HepG2 (cell line): Measurements from ENCODE around the gene PXMP4. TPM values are rescaled to one million over a fixed set of nuclear protein-coding genes. Genes with fewer than 3 reads are reported as not detected.

Source experiments
- CCDC6 ChIP-seq: sonication (generic); formaldehyde crosslinking; IDR thresholded peaks from 2 replicates; pipeline ENCODE4 v1.8.1; 2022; ENCODE audit warnings: mild to moderate bottlenecking, missing genetic modification reagents, moderate library complexity
- CEBPB ChIP-seq: IDR thresholded peaks from 2 replicates; pipeline ENCODE4 v1.6.1; 2011; ENCODE audit warnings: low read depth, low read length, improper control_type of control experiment, borderline replicate concordance
- EP300 ChIP-seq, 3 experiments: sonication (generic) in 1 of 3; formaldehyde crosslinking in 1 of 3; IDR thresholded peaks; 2 replicates each; pipeline versions ENCODE4 v1.5.1 to v1.6.1; 2011 to 2020; ENCODE audit warnings: low read depth in 2 of 3, low read length in 2 of 3, borderline replicate concordance in 1 of 3, improper control_type of control experiment in 1 of 3, mild to moderate bottlenecking in 1 of 3, missing genetic modification reagents in 1 of 3, moderate library complexity in 1 of 3
- HES4 ChIP-seq: sonication (generic); formaldehyde crosslinking; IDR thresholded peaks from 2 replicates; pipeline ENCODE4 v1.9.0; 2021; ENCODE audit warnings: mild to moderate bottlenecking, missing genetic modification reagents, borderline replicate concordance
- HOXA7 ChIP-seq: sonication (generic); formaldehyde crosslinking; IDR thresholded peaks from 2 replicates; pipeline ENCODE4 v1.8.1; 2022; ENCODE audit warnings: mild to moderate bottlenecking, missing genetic modification reagents, moderate library complexity
- KDM4B ChIP-seq: sonication (generic); formaldehyde crosslinking; IDR thresholded peaks from 2 replicates; pipeline ENCODE4 v1.4.0; 2020; ENCODE audit warnings: missing genetic modification reagents
- POLR2G ChIP-seq: fragments of 200-400 bp; formaldehyde crosslinking; IDR thresholded peaks from 2 replicates; pipeline ENCODE4 v1.6.1; 2018; ENCODE audit warnings: mild to moderate bottlenecking, low read depth, low read length, moderate library complexity
- REXO4 ChIP-seq: sonication (generic); formaldehyde crosslinking; IDR thresholded peaks from 2 replicates; pipeline ENCODE4 v1.8.0; 2022; ENCODE audit warnings: missing genetic modification reagents, mild to moderate bottlenecking, borderline replicate concordance
- SOX6 ChIP-seq, 2 experiments: fragments of 450-650 bp in 1 of 2; sonication (generic) in 1 of 2; formaldehyde crosslinking in 1 of 2; IDR thresholded peaks; 2 replicates each; pipeline versions ENCODE4 v1.4.0 to v1.6.1; 2017 to 2020; ENCODE audit warnings: antibody characterized with exemption in 1 of 2, mild to moderate bottlenecking in 1 of 2, missing genetic modification reagents in 1 of 2
- SP140L ChIP-seq: sonication (generic); formaldehyde crosslinking; IDR thresholded peaks from 2 replicates; pipeline ENCODE4 v1.4.0; 2020; ENCODE audit warnings: missing genetic modification reagents, borderline replicate concordance
- ZNF205 ChIP-seq: IDR thresholded peaks from 2 replicates; pipeline ENCODE4 v1.6.1; 2018; ENCODE audit warnings: missing biosample characterization, missing genetic modification reagents
- ZNF484 ChIP-seq: sonication (generic); formaldehyde crosslinking; IDR thresholded peaks from 2 replicates; pipeline ENCODE4 v1.5.1; 2020; ENCODE audit warnings: mild to moderate bottlenecking, low read depth, missing genetic modification reagents, borderline replicate concordance
- ZNF598 ChIP-seq: sonication (generic); formaldehyde crosslinking; IDR thresholded peaks from 2 replicates; pipeline ENCODE4 v1.5.1; 2020; ENCODE audit warnings: mild to moderate bottlenecking, missing genetic modification reagents, borderline replicate concordance
- ZNF713 ChIP-seq: sonication (generic); formaldehyde crosslinking; IDR thresholded peaks from 2 replicates; pipeline ENCODE4 v1.4.0; 2020; ENCODE audit warnings: mild to moderate bottlenecking, missing genetic modification reagents
- polyA plus RNA-seq, 8 experiments: library from polyadenylated mRNA; depleted of rRNA in 3 of 8; stranded (reverse) in 7 of 8; unstranded in 1 of 8; fragments of >200 nt; fragmentation: Illumina TruSeq in 4 of 8; extraction: Trizol in 4 of 8; gene quantifications; 2 replicates each; pipeline versions ENCODE4 v1.2.1 to v1.2.3, GENCODE V29; 2011 to 2016; ENCODE audit warnings: low read depth in 4 of 8, missing spikeins in 1 of 8, mixed read lengths in 1 of 8; ENCODE audit not compliant: insufficient read depth in 1 of 8
- total RNA-seq, 5 experiments: library from RNA; depleted of rRNA; stranded (reverse); fragments of >200 nt; fragmentation: Illumina TruSeq; extraction: Trizol; gene quantifications; 2 replicates each; pipeline ENCODE4 v1.2.3, GENCODE V29; 2016; ENCODE audit warnings: low read depth in 1 of 5
- TF ChIP-seq, protein P1 (sequence below): sonication (generic); formaldehyde crosslinking; IDR thresholded peaks from 2 replicates; pipeline ENCODE4 v1.4.0; 2020; ENCODE audit warnings: missing genetic modification reagents
- TF ChIP-seq, protein P2 (sequence below): sonication (generic); formaldehyde crosslinking; IDR thresholded peaks from 2 replicates; pipeline ENCODE4 v1.4.0; 2020; ENCODE audit warnings: low read depth, missing genetic modification reagents
- TF ChIP-seq, protein P3 (sequence below): sonication (generic); formaldehyde crosslinking; IDR thresholded peaks from 2 replicates; pipeline ENCODE4 v1.8.0; 2023; ENCODE audit warnings: mild to moderate bottlenecking, missing genetic modification reagents

PXMP4 gene
- total and polyA plus RNA-seq, 2 of the 13 experiments (the other 11 are each of a cell fraction or from before 2014, with no cell fraction given), result not detected

DNA sequence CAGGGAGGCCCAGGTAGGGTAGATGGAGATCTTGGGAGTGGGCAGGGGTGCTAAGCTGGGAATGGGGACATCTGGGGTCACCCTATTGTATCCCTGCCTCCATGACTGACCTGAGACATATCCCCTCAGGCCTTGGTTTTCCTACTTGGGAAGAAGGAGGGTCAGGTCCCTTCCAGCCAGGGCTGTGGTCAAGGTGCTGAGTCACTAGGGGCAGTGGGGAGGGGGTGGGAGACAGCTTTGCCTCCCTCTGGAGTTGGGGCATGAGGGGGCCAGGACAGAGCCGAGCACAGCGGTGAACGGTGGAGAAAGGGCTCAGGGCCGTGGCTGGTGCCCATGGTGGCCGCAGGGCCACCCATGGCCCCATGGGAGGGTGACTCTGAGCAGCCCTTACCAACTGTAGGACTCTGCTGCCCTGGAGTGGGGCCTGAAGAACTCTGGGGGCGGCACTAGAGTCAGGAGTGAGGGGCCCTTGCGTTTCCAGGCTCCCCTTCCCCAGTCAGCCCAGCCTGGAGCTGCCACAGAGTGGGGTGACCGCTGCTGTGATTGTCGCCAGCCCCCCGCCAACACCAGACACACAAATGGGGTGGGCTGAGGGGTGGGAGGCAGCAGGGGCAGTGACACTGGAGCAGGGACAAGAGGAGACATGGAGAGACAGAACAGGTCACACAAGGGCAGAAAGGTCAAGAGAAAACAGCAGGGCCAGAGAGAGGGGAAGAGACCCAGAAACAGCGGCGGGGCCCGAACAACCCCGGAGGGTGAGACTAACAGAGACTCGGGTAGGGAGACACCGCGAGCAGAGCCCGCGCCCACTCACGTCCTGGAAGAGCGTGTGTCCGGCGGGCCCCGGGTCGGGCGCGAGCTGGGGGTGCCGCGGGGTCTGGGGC is 46.5 kb downstream of the PXMP4 start (continued):
- TF ChIP-seq, protein P1, sequence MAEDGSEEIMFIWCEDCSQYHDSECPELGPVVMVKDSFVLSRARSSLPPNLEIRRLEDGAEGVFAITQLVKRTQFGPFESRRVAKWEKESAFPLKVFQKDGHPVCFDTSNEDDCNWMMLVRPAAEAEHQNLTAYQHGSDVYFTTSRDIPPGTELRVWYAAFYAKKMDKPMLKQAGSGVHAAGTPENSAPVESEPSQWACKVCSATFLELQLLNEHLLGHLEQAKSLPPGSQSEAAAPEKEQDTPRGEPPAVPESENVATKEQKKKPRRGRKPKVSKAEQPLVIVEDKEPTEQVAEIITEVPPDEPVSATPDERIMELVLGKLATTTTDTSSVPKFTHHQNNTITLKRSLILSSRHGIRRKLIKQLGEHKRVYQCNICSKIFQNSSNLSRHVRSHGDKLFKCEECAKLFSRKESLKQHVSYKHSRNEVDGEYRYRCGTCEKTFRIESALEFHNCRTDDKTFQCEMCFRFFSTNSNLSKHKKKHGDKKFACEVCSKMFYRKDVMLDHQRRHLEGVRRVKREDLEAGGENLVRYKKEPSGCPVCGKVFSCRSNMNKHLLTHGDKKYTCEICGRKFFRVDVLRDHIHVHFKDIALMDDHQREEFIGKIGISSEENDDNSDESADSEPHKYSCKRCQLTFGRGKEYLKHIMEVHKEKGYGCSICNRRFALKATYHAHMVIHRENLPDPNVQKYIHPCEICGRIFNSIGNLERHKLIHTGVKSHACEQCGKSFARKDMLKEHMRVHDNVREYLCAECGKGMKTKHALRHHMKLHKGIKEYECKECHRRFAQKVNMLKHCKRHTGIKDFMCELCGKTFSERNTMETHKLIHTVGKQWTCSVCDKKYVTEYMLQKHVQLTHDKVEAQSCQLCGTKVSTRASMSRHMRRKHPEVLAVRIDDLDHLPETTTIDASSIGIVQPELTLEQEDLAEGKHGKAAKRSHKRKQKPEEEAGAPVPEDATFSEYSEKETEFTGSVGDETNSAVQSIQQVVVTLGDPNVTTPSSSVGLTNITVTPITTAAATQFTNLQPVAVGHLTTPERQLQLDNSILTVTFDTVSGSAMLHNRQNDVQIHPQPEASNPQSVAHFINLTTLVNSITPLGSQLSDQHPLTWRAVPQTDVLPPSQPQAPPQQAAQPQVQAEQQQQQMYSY (CRISPR knock-in tag), result no peak
- TF ChIP-seq, protein P2, sequence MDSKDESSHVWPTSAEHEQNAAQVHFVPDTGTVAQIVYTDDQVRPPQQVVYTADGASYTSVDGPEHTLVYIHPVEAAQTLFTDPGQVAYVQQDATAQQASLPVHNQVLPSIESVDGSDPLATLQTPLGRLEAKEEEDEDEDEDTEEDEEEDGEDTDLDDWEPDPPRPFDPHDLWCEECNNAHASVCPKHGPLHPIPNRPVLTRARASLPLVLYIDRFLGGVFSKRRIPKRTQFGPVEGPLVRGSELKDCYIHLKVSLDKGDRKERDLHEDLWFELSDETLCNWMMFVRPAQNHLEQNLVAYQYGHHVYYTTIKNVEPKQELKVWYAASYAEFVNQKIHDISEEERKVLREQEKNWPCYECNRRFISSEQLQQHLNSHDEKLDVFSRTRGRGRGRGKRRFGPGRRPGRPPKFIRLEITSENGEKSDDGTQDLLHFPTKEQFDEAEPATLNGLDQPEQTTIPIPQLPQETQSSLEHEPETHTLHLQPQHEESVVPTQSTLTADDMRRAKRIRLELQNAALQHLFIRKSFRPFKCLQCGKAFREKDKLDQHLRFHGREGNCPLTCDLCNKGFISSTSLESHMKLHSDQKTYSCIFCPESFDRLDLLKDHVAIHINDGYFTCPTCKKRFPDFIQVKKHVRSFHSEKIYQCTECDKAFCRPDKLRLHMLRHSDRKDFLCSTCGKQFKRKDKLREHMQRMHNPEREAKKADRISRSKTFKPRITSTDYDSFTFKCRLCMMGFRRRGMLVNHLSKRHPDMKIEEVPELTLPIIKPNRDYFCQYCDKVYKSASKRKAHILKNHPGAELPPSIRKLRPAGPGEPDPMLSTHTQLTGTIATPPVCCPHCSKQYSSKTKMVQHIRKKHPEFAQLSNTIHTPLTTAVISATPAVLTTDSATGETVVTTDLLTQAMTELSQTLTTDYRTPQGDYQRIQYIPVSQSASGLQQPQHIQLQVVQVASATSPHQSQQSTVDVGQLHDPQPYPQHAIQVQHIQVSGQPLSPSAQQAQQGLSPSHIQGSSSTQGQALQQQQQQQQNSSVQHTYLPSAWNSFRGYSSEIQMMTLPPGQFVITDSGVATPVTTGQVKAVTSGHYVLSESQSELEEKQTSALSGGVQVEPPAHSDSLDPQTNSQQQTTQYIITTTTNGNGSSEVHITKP, result peak; percentile 17; the same call in 1 of the 2 replicates
- TF ChIP-seq CEBPB (no peak), SOX6 (IDR thresholded peaks at IDR 0.05) (no peak), SOX6 (CRISPR knock-in tag; IDR thresholded peaks at IDR 0.05) (peak; percentile 37; the same call in 1 of the 2 replicates), KDM4B (CRISPR knock-in tag) (0 out of 2 replicates have a peak, but pooled peaks have one; percentile 4), SP140L (CRISPR knock-in tag) (0 out of 2 replicates have a peak, but pooled peaks have one; percentile 17), ZNF713 (CRISPR knock-in tag) (no peak), ZNF205 (CRISPR knock-in tag) (peak; percentile 66; the same call in 1 of the 2 replicates), REXO4 (CRISPR knock-in tag) (peak; percentile 43; the same call in 1 of the 2 replicates), POLR2G (no peak), ZNF484 (CRISPR knock-in tag) (no peak), ZNF598 (CRISPR knock-in tag) (peak; percentile 79; the same call in 1 of the 2 replicates), HES4 (CRISPR knock-in tag) (peak; percentile 70), CCDC6 (CRISPR knock-in tag) (no peak), HOXA7 (CRISPR knock-in tag) (no peak), EP300 (IDR thresholded peaks at IDR 0.05; ENCODE audit: low read depth in 2 of 2, low read length in 2 of 2) (0 out of 4 replicates have a peak, but pooled peaks of 1 of the 2 experiments have one; percentile 42), EP300 (CRISPR knock-in tag; IDR thresholded peaks at IDR 0.05; ENCODE audit: borderline replicate concordance) (no peak)
- TF ChIP-seq, protein P3, sequence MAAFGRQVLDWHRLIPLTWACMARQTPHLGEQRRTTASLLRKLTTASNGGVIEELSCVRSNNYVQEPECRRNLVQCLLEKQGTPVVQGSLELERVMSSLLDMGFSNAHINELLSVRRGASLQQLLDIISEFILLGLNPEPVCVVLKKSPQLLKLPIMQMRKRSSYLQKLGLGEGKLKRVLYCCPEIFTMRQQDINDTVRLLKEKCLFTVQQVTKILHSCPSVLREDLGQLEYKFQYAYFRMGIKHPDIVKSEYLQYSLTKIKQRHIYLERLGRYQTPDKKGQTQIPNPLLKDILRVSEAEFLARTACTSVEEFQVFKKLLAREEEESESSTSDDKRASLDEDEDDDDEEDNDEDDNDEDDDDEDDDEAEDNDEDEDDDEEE (CRISPR knock-in tag), result peak; percentile 79; the same call in 1 of the 2 replicates
